GM12892 (cell line): ENCODE results near the gene PODN.

Source experiments
- DNase-seq: peaks from one replicate; pipeline ENCODE4 v3.0.0; 2011; ENCODE audit not compliant: insufficient read length
- FAIRE-seq: peaks from 2 replicates; lab custom pipeline; 2011; peaks lifted over from hg19 to GRCh38; lab: Jason Lieb, UNC
- POLR2A ChIP-seq: IDR thresholded peaks from 2 replicates; pipeline ENCODE4 v1.6.1; 2011; ENCODE audit warnings: low read depth, low read length, control low read depth
- POLR2AphosphoS5 ChIP-seq: IDR thresholded peaks from 2 replicates; pipeline ENCODE4 v1.6.1; 2011; ENCODE audit warnings: low read depth, low read length, control low read depth
- TAF1 ChIP-seq: IDR thresholded peaks from 2 replicates; pipeline ENCODE4 v1.6.1; 2011; ENCODE audit warnings: low read depth, mild to moderate bottlenecking, control low read depth, low read length, borderline replicate concordance

PODN gene

DNA sequence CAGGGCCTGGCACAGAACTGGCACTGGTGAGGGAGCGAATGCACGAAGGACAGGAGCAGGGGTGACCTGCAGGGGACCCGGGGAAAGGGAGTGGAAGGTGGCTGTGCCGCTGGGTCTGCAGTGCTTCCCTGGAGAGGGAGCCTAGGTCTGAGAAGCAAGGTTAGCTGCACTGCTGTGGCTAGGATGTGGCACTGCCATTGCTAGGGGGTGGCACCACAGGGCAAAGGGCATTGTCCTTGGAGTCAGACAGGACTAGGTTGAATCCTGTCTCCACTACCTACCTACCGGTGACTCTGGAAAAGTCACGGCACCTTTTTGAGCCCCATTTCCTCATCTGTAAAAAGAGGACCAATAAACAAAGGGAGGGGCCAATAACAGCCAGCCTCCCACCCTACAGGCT, 52.1 kb downstream of the PODN start:
- no peak for DNase-seq
- TF ChIP-seq TAF1 = no peak
- TF ChIP-seq POLR2AphosphoS5 = no peak
- no peak for TF ChIP-seq POLR2A
- no peak for FAIRE-seq

- no peak for DNase-seq
- FAIRE-seq = no peak
- TF ChIP-seq POLR2AphosphoS5 (no peak), POLR2A (no peak), TAF1 (no peak)
These were observed 52.8 kb downstream of the PODN start for GRCh38 chr1:53114581-53115400.

- TF ChIP-seq POLR2A (no peak), POLR2AphosphoS5 (no peak), TAF1 (no peak)
- no peak for FAIRE-seq
- no peak for DNase-seq
These were observed 53.6 kb downstream of the PODN start for GRCh38 chr1:53115403-53116306.

DNA sequence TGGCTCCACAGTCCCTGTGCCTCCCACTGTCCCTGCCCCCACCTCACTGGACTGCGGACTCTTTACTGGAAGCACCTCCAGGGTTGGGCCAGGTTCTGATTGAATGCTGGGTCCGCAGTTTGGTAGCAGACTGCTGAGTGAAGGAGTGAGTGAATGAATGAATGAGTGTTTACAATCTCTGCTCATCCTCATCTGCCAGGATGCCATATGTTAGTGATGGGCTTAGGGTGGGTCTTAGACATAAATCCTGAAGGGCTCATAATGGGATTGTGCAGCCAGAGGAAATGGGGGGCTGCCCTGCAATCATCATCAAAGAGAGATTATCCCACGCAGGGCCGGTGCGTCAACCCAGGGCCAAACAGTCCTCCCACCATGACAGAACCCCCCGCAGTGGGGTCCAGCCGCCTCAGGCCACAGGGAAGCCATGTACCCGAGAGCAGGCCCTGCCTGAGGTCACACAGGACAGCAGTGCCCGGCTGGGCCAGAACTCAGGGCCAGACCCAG, 54.3 kb downstream of the PODN start:
- DNase-seq (no peak), FAIRE-seq (no peak)
- TF ChIP-seq TAF1 = no peak
- no peak for TF ChIP-seq POLR2A

DNA sequence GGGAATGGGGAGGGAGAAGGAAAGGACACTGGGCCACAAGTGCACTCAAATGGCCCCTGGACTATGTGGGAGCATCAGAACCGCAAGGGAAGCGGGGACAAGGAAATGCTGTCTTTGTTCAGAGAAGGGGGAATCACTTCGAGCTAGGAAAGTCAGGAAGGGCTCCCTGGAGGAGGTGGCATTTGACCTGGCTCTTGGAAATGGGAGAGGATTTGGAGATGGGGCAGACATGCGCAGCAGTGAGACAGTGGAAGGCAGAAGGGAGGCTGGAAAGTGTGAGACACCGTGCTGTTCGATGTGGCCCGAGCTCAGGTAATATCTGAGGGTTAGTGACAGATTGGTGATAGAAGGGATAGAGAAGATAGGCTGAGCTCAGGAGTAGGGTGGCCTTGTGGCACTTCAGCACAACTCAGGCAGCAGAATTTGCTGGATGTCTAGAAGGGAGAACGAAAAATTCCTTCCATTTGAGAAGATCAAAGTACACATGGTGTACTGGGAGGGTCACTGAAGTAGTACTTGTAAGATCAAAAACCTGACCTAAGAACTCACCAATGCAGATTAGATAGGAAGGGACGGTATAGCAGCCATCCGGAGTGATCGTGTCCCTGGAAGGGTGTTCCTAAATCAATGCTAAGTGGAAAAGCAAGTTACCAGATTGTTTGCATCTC, 55.1 kb downstream of the PODN start:
- DNase-seq = no peak
- TF ChIP-seq POLR2AphosphoS5 (no peak), POLR2A (no peak), TAF1 (no peak)
- no peak for FAIRE-seq

GRCh38 chr1:53117836-53118235, 55.8 kb downstream of the PODN start:
- TF ChIP-seq TAF1 = no peak
- TF ChIP-seq POLR2A = no peak
- no peak for TF ChIP-seq POLR2AphosphoS5
- DNase-seq (no peak), FAIRE-seq (no peak)

DNA sequence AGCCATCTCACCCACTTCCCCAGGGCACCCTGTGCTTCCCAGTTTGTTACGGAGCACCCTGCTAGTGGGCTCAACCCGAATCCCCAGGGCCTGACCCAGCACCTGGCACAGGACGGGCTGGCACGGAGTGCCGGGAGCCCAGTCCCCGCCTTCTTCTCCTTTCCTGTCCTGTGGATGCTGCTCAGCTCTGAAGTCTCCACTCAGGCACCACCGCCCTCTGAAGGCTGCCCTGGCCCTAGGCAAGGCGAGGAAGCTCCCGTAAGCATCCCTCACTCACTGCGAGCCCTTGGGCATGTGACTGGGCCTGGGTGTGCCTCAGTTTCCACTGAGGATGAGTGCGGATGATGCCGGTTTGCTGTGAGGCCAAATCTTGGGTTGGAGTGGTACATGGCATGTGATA, 58.6 kb downstream of the PODN start:
- no peak for FAIRE-seq
- TF ChIP-seq POLR2A (no peak), POLR2AphosphoS5 (no peak), TAF1 (no peak)
- DNase-seq = no peak

DNA sequence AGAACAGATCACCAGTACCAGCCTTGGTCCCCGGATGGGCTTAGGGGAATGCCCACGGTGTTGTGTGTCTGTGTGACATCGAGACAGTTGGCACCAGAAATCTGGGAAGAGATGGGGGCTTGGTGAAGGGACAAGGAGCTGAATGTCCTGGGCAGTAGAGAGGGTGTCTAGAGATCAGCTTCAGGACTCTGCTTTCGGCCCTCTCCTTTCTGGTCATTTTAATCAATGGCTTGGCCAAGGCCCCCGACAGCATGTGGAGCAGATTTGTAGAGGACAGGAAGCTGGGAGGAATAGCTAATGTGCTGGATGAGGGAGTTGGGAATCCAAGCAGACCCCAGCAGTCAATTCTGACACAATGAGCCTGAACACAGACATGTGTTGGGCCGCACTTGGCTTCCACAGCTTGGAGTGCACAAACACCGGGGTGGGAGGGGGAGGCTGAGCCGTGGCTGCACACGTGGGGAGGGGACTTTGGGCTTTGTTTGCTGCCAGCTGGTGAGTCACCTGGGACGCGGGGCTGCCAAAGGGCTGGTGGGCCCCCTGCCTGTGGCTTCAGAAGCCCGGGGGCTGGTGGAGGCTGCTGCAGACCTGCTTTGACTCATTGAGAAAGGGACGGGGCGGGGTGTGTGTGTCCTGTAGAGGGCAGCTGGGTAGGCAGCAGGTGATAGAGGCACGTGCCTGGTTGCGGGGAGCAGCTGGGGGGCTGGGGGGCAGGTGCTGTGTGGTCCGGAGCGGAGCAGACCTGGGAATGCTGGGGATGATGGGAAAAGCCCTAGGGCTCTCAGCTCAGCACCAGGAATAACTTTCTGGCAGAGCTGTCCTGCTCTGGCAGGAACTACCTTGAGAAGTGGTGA, 59.5 kb downstream of the PODN start:
- FAIRE-seq (no peak), DNase-seq (no peak)
- TF ChIP-seq TAF1 (no peak), POLR2AphosphoS5 (no peak), POLR2A (no peak)

GRCh38 chr1:53122201-53122885, 60.3 kb downstream of the PODN start:
- no peak for FAIRE-seq
- TF ChIP-seq POLR2AphosphoS5 = no peak
- TF ChIP-seq POLR2A = no peak
- TF ChIP-seq TAF1 = no peak
- no peak for DNase-seq

DNA sequence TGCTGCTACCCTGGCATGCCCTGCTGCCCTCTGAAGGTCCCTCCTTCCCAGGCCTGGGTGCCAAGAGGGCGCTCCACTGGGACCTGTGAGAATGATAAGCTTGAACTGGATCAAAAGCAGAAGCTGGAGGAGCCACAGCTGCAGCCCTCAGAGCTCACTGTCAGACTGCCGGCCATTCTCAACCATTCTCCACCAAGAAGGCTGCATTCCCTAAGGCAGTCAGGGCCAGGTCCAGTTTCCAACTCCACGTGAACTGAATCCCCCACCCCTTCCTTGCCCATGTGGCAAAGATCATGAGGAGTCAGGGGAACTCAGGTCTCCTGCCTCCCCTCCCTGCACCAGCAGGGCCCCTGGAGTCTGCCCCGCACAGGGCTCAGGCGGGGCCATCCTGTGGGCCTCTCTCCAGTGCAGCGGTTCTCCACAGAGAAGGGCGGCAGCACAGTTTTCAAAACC, 61.0 kb downstream of the PODN start:
- no peak for FAIRE-seq

More for the DNA sequence above, 61.0 kb downstream of the PODN start:
- no peak for DNase-seq
- TF ChIP-seq POLR2AphosphoS5 = no peak
- no peak for TF ChIP-seq TAF1
- no peak for TF ChIP-seq POLR2A
